ENCODE measurements around the gene TNFRSF11A.
A peak's percentile ranks its signal among the peaks of the same experiment; 100 is the strongest.

TNFRSF11A gene

GRCh38 chr18:62396967-62397366 is 71.9 kb downstream of the TNFRSF11A start:
- no peak for TF ChIP-seq CTCF (IDR thresholded peaks at IDR 0.05; ENCODE audit: low read length, missing control alignments)
- no peak overlapping the region for H3K4me3 ChIP-seq (replicated peaks; ENCODE audit: low read depth, low read length)
- no peak for DNase-seq (ENCODE audit: low read depth)

DNA sequence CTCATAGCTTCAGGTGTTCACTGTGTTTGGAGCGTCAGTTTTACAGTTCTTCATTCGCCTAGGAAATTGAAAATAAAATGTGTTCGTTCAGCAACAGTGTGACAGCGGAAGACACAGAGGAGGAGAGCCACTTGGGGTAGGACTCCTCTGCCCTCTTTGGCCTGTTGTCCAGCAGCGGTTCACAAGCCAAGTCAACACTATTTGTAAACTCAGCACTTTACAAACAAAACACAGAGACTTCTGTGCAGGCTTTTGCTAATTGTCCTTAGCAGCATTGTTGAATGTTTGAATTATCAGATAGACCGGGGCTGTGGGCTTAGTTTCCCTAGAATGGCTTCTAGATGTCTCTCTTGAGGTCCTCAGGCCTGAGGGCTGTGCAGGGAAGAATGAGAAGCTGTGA is 73.2 kb downstream of the TNFRSF11A start:
- no peak overlapping the region for H3K4me3 ChIP-seq (replicated peaks; ENCODE audit: low read depth, low read length)
- DNase-seq (ENCODE audit: low read depth): no peak
- TF ChIP-seq CTCF (IDR thresholded peaks at IDR 0.05; ENCODE audit: low read length, missing control alignments): no peak

- H3K4me3 ChIP-seq (replicated peaks; ENCODE audit: low read depth, low read length): no peak overlapping the region
- DNase-seq (ENCODE audit: low read depth): no peak
- TF ChIP-seq CTCF (IDR thresholded peaks at IDR 0.05; ENCODE audit: low read length, missing control alignments): no peak
Observed at GRCh38 chr18:62399276-62399675, 74.2 kb downstream of the TNFRSF11A start.

- TF ChIP-seq CTCF (IDR thresholded peaks at IDR 0.05; ENCODE audit: low read length, missing control alignments): peak; percentile 15
- DNase-seq (ENCODE audit: low read depth): no peak
- no peak overlapping the region for H3K4me3 ChIP-seq (replicated peaks; ENCODE audit: low read depth, low read length)
Observed at GRCh38 chr18:62399781-62400308, 74.7 kb downstream of the TNFRSF11A start.

GRCh38 chr18:62400916-62401315 is 75.8 kb downstream of the TNFRSF11A start:
- no peak overlapping the region for H3K4me3 ChIP-seq (replicated peaks; ENCODE audit: low read depth, low read length)
- TF ChIP-seq CTCF (IDR thresholded peaks at IDR 0.05; ENCODE audit: low read length, missing control alignments): no peak
- DNase-seq (ENCODE audit: low read depth): no peak

GRCh38 chr18:62402342-62402948 is 77.3 kb downstream of the TNFRSF11A start:
- TF ChIP-seq CTCF (IDR thresholded peaks at IDR 0.05; ENCODE audit: low read length, missing control alignments): no peak
- DNase-seq (ENCODE audit: low read depth): no peak
- H3K4me3 ChIP-seq (replicated peaks; ENCODE audit: low read depth, low read length): no peak overlapping the region

- no peak for TF ChIP-seq CTCF (IDR thresholded peaks at IDR 0.05; ENCODE audit: low read length, missing control alignments)
- H3K4me3 ChIP-seq (replicated peaks; ENCODE audit: low read depth, low read length): no peak overlapping the region
- DNase-seq (ENCODE audit: low read depth): no peak
Observed at GRCh38 chr18:62403120-62403519, 78.0 kb downstream of the TNFRSF11A start.

Data from fibroblast of pulmonary artery (primary cell).